Ascending aorta (tissue), 2 donors: ENCODE data around the gene EIF2B2. TPM values are rescaled to one million over a fixed set of nuclear protein-coding genes. Genes with fewer than 3 reads are reported as not detected.

Experiments used
- DNase-seq, 2 donors: peaks; one replicate each; pipeline ENCODE4 v3.0.0-alpha.2; 2019; ENCODE audit warnings: low spot score in 2 of 2
- H3K27ac ChIP-seq, 2 donors: fragments of 200-600 bp; sonication (generic); one replicate each; pipeline ENCODE4 v1.5.1; 2016 to 2017; ENCODE audit warnings: mild to moderate bottlenecking in 1 of 2
- H3K27me3 ChIP-seq: fragments of 200-600 bp; sonication (generic); one replicate; pipeline ENCODE4 v1.5.1; 2017
- H3K36me3 ChIP-seq, 2 donors: fragments of 200-600 bp; sonication (generic); one replicate each; pipeline ENCODE4 v1.5.1; 2016
- H3K4me1 ChIP-seq, 2 donors: fragments of 200-600 bp; sonication (generic); one replicate each; pipeline ENCODE4 v1.5.1; 2016 to 2017; ENCODE audit warnings: mild to moderate bottlenecking in 1 of 2
- H3K4me3 ChIP-seq, 2 donors: fragments of 200-600 bp; sonication (generic); one replicate each; pipeline ENCODE4 v1.5.1; 2016 to 2017; ENCODE audit warnings: mild to moderate bottlenecking in 1 of 2
- H3K9me3 ChIP-seq, 2 donors: fragments of 200-600 bp; sonication (generic); one replicate each; pipeline ENCODE4 v1.5.1; 2016
- CTCF ChIP-seq, 3 experiments: fragments of 200-600 bp in 2 of 3; fragments of 450-650 bp in 1 of 3; sonication (generic) in 2 of 3; IDR thresholded peaks; one replicate each; pipeline ENCODE4 v1.5.1; 2016 to 2019; ENCODE audit warnings: antibody characterized with exemption in 3 of 3, mild to moderate bottlenecking in 1 of 3, moderate library complexity in 1 of 3
- intact Hi-C: fragments of 100-400 bp; cut with DNase I; formaldehyde crosslinking; loops from one replicate; pipeline ENCODE4 v1.15.1; 2023
- total RNA-seq: library from RNA; depleted of rRNA; stranded (reverse); fragments of >200 nt; gene quantifications from one replicate; pipeline ENCODE4 v1.1.0, GENCODE V29; 2016

EIF2B2 gene
- total RNA-seq = 27.1 TPM

DNA sequence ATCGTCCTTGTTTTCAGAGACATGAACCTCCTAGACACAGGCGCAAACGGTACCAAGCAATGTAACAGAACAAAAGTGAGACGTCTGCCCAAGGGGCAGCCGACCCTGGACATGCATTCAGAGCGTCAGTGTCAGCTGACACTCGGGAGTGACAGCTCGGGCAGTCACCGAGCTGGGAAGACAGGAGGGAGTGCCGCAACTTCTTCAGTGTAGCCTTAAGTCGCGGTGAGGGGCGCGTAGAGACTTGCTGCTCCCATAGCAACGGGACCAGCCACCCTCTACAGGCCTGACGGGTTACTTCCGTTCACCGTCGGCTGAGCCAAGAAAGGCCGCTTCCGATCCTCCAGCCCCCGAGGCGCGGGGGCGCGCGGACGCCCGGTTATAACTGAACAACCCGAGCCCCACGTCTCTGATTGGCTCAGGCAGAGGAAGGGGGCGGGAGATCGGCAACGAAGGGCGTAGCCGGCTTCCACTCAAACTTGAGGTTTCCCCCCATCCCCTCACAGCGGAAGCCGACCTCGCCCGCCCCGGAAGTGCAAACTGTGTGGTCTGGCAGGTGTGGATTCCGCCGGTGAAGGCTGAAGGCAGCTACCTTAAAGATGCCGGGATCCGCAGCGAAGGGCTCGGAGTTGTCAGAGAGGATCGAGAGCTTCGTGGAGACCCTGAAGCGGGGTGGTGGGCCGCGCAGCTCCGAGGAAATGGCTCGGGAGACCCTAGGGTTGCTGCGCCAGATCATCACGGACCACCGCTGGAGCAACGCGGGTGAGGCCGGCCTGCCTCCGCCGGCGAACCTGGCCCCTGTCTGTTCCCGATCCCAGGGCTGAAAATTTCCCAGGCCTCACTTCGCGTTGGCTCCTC lies at the start of gene EIF2B2:
Gene EIF2B2, plus strand, starts transcription at position 530 of the 858 bp plus-strand sequence. Its CDS starts 70 bp downstream, at position 600.
- no peaks in the 10 kb centered on the region for H3K27me3 ChIP-seq
- no peaks in the 10 kb centered on the region for H3K9me3 ChIP-seq
- peak; percentile 95 to 99 for DNase-seq
- peak within 1 kb of the TSS; percentile 60 to 79 for H3K4me3 ChIP-seq
- peak; percentile 11 to 38 (median 20) for TF ChIP-seq CTCF (IDR thresholded peaks at IDR 0.05)
- intact Hi-C loops = loop anchor here (1.0 to 2.0 kb wide), 3 partner anchors 23 to 66 kb away; partner anchors contain the start of gene ZC2HC1C
- peaks cover 19 to 30% of the 10 kb centered on the region in 2 donors for H3K36me3 ChIP-seq
- peaks cover 5 to 20% of the 10 kb centered on the region in 2 donors for H3K4me1 ChIP-seq
- peak within 1 kb of the TSS; percentile 67 to 84 for H3K27ac ChIP-seq

DNA sequence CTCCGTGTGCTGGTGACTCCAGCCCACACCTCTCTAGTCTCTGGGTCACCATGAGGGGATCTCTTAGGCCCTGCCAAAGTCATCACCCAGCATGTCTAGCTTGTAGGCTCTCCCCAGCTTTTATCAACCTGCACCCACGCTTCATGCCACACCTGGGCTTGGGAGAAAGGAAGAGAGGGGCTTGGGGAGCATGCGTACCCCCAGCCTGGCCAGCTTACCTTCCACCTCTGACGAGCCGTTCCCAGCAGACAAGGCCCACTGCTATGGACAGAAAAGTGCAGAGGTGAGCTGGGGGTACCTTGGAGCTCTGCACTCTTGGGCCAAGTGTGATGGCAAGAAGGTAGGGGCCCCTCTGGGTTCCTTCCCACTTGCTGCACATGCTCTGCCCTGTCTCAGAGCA lies 49.0 kb upstream of the EIF2B2 start:
- Histone ChIP-seq H3K36me3 (peaks cover 4 to 6% of the 10 kb centered on the region in 2 donors), H3K27ac (peak overlapping the region; percentile 54 to 67), H3K9me3 (no peaks in the 10 kb centered on the region), H3K4me3 (peak overlapping the region; percentile 54 to 90), H3K4me1 (peaks cover 9 to 24% of the 10 kb centered on the region in 2 donors), H3K27me3 (no peaks in the 10 kb centered on the region)
- TF ChIP-seq CTCF (IDR thresholded peaks at IDR 0.05) = no peak
- DNase-seq = no peak
- intact Hi-C loops = no loop called here

DNA sequence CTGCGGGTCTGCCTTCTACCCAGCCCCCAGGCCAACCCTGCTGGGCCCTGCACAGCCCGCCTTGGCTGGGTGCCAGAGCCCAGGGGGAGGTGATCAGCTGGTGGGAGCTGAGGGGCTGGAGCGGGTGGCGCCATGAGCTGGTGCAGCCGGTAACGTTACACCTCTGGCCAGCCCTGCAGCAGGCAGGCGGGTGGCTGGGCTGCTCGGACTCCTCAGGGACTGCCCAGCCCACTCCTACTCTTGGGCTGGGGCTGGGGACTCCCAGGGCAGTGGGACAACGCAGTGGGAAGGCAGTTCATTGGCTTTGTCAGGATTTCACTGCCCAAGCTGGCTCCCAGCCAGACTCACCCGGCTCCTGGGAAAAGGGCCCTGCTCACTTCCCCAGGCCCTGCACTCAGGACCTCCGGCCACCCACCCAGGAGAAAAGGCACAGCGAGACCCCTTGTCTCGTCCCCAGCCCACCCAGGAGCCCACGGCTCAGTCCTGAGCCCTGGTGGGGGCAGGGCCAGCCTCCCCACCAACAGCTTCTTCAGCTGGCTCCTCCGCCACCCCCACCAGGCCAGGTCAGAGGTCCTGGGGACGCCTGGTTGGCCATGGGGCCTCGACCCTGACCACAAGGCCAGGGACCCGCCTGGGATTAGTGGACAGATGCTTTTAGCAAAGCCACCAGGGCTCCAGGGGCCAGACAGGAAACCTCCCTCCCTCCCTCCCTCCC lies 48.3 kb upstream of the EIF2B2 start:
- DNase-seq = no peak
- H3K4me1 ChIP-seq = peaks cover 9 to 24% of the 10 kb centered on the region in 2 donors
- no peaks in the 10 kb centered on the region for H3K27me3 ChIP-seq
- H3K27ac ChIP-seq = peak overlapping the region; percentile 54 to 67
- H3K4me3 ChIP-seq = peak overlapping the region; percentile 54 to 90
- H3K9me3 ChIP-seq = no peaks in the 10 kb centered on the region
- intact Hi-C loops = no loop called here
- no peak for TF ChIP-seq CTCF (IDR thresholded peaks at IDR 0.05)
- no peaks in the 10 kb centered on the region for H3K36me3 ChIP-seq

DNA sequence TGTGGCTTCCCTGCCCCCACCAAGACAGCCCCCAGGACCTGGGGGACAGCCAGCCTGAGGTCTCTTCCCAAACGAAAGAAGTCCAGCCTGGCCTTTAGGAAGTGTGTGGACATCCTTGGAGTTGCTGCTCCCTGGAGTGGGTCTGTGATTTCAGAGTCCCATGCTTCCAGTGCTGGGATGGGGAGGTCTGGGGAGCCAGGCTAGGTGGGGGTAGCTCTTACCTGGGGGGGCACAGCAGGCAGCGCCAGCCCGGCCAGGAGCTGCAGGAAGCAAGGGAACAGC lies 47.8 kb upstream of the EIF2B2 start:
- H3K27me3 ChIP-seq = no peaks in the 10 kb centered on the region
- intact Hi-C loops = loop anchor here (1.0 kb wide), 1 partner anchor 24 kb away; no protein-coding TSS in a partner anchor
- H3K4me3 ChIP-seq = peak overlapping the region; percentile 54 to 90

More for the DNA sequence above, 47.8 kb upstream of the EIF2B2 start:
- Histone ChIP-seq H3K36me3 (no peaks in the 10 kb centered on the region), H3K4me1 (peaks cover 9 to 24% of the 10 kb centered on the region in 2 donors), H3K27ac (peak overlapping the region; percentile 54 to 67), H3K9me3 (no peaks in the 10 kb centered on the region)
- no peak for DNase-seq
- TF ChIP-seq CTCF (IDR thresholded peaks at IDR 0.05) = no peak
